Measurements from ENCODE around the gene COQ5.
"Not testable (repeated sequence)": the region's sequence is repeated elsewhere in the genome, so short reads cannot be mapped to it uniquely, and the experiment has no call there.

COQ5 gene

GRCh38 chr12:120528861-120529525, at the start of gene COQ5:
Gene COQ5 (minus strand): TSS chr12:120529158. CDS start chr12:120529141, 17 bp downstream.
- DNase-seq (ENCODE audit: low read depth), result peak; percentile 63

- DNase-seq (ENCODE audit: low read depth), result no peak
Observed at GRCh38 chr12:120574106-120574505, 45.1 kb upstream of the COQ5 start.

GRCh38 chr12:120573560-120573959, 44.6 kb upstream of the COQ5 start:
- DNase-seq (ENCODE audit: low read depth), result no peak

GRCh38 chr12:120571299-120571698, 42.3 kb upstream of the COQ5 start:
- no peak for DNase-seq (ENCODE audit: low read depth)

- no peak for DNase-seq (ENCODE audit: low read depth)
Observed at GRCh38 chr12:120563495-120563894, 34.5 kb upstream of the COQ5 start.

- DNase-seq (ENCODE audit: low read depth), result no peak
Observed at GRCh38 chr12:120562906-120563305, 33.9 kb upstream of the COQ5 start.

- no peak for DNase-seq (ENCODE audit: low read depth)
Observed at GRCh38 chr12:120557589-120557988, 28.6 kb upstream of the COQ5 start.

- no peak for DNase-seq (ENCODE audit: low read depth)
Observed at GRCh38 chr12:120554678-120555077, 25.7 kb upstream of the COQ5 start.

GRCh38 chr12:120546050-120546386, 17.1 kb upstream of the COQ5 start:
- no peak for DNase-seq (ENCODE audit: low read depth)

- no peak for DNase-seq (ENCODE audit: low read depth)
Observed at GRCh38 chr12:120544691-120545090, 15.7 kb upstream of the COQ5 start.

GRCh38 chr12:120542166-120542565, 13.2 kb upstream of the COQ5 start:
- no peak for DNase-seq (ENCODE audit: low read depth)

GRCh38 chr12:120540445-120540844, 11.5 kb upstream of the COQ5 start:
- DNase-seq (ENCODE audit: low read depth), result no peak

GRCh38 chr12:120539303-120539702, 10.3 kb upstream of the COQ5 start:
- no peak for DNase-seq (ENCODE audit: low read depth)

- DNase-seq (ENCODE audit: low read depth), result no peak
Observed at GRCh38 chr12:120538281-120539156, 9.6 kb upstream of the COQ5 start.

- no peak for DNase-seq (ENCODE audit: low read depth)
Observed at GRCh38 chr12:120537856-120538220, 8.9 kb upstream of the COQ5 start.

- DNase-seq (ENCODE audit: low read depth), result no peak
Observed at GRCh38 chr12:120536064-120536791, 7.3 kb upstream of the COQ5 start.

GRCh38 chr12:120534703-120535655, 6.0 kb upstream of the COQ5 start:
- peak; percentile 13 for DNase-seq (ENCODE audit: low read depth)

GRCh38 chr12:120534203-120534702, 5.3 kb upstream of the COQ5 start, which contains the start of gene RNF10:
Gene RNF10 (plus strand): TSS chr12:120534356. CDS start chr12:120534812, 456 bp downstream.
- peak; percentile 31 for DNase-seq (ENCODE audit: low read depth)

- no peak for DNase-seq (ENCODE audit: low read depth)
Observed at GRCh38 chr12:120532701-120533238, 3.8 kb upstream of the COQ5 start.

GRCh38 chr12:120530418-120530761, 1.4 kb upstream of the COQ5 start:
- not testable (repeated sequence) for DNase-seq (ENCODE audit: low read depth)

All from stimulated activated CD8-positive, alpha-beta memory T cell treated with anti-CD3 and anti-CD28 coated beads, Interleukin-7, amount 100 ng/mL, for 24 hours (primary cell).